Skeletal muscle tissue (tissue), 4 donors: ENCODE data around the gene SMARCB1. TPM values are rescaled to one million over a fixed set of nuclear protein-coding genes. Genes with fewer than 3 reads are reported as not detected.

Source experiments
- H3K27ac ChIP-seq: one replicate; pipeline ENCODE4 v1.7.0; 2013; ENCODE audit warnings: mild to moderate bottlenecking, low read depth, low read length, inconsistent platforms
- H3K27me3 ChIP-seq, 3 donors: one replicate each; pipeline ENCODE4 v1.7.0; 2013; ENCODE audit warnings: low read length in 3 of 3; ENCODE audit not compliant: control insufficient read depth in 3 of 3, insufficient read depth in 3 of 3
- H3K36me3 ChIP-seq, 3 donors: one replicate each; pipeline ENCODE4 v1.7.0; 2013; ENCODE audit warnings: low read length in 3 of 3; ENCODE audit not compliant: control insufficient read depth in 3 of 3, insufficient read depth in 3 of 3
- H3K4me1 ChIP-seq, 3 donors: one replicate each; pipeline ENCODE4 v1.7.0; 2013; ENCODE audit warnings: low read length in 3 of 3, mild to moderate bottlenecking in 3 of 3; ENCODE audit not compliant: control insufficient read depth in 3 of 3, insufficient read depth in 3 of 3
- H3K4me3 ChIP-seq, 3 donors: one replicate each; pipeline ENCODE4 v1.7.0; 2013; ENCODE audit warnings: low read length in 3 of 3
- H3K9ac ChIP-seq, 3 donors: one replicate each; pipeline ENCODE4 v1.7.0; 2013; ENCODE audit warnings: low read length in 3 of 3, mild to moderate bottlenecking in 3 of 3, moderate library complexity in 2 of 3, low read depth in 1 of 3
- H3K9me3 ChIP-seq, 3 donors: one replicate each; pipeline ENCODE4 v1.7.0; 2013; ENCODE audit warnings: low read length in 3 of 3; ENCODE audit not compliant: control insufficient read depth in 3 of 3
- total RNA-seq: library from RNA; depleted of rRNA; stranded (reverse); fragments of >200 nt; gene quantifications from one replicate; pipeline ENCODE4 v1.2.3, GENCODE V29; 2014
- donor health status: Osteomylitis.

The SMARCB1 gene
- total RNA-seq, 1 donor from 2014 or later, result 13.6 TPM

- no peaks in the 10 kb centered on the region for H3K27me3 ChIP-seq
- peaks cover 0 to 3% (median 2%) of the 10 kb centered on the region in 3 donors for H3K4me1 ChIP-seq
- no peak overlapping the region for H3K27ac ChIP-seq
- H3K9me3 ChIP-seq, result no peaks in the 10 kb centered on the region
- peaks cover 55 to 59% (median 57%) of the 10 kb centered on the region in 3 donors for H3K36me3 ChIP-seq
- H3K9ac ChIP-seq, result no peak overlapping the region
- H3K4me3 ChIP-seq, result no peak overlapping the region
Measured at GRCh38 chr22:23796461-23796860, 9.7 kb downstream of the SMARCB1 start.

- H3K9ac ChIP-seq, result no peak overlapping the region
- H3K9me3 ChIP-seq, result no peaks in the 10 kb centered on the region
- H3K4me1 ChIP-seq, result peaks cover 0 to 2% (median 0%) of the 10 kb centered on the region in 3 donors
- no peaks in the 10 kb centered on the region for H3K27me3 ChIP-seq
- peaks cover 58 to 65% (median 58%) of the 10 kb centered on the region in 3 donors for H3K36me3 ChIP-seq
- no peak overlapping the region for H3K4me3 ChIP-seq
- no peak overlapping the region for H3K27ac ChIP-seq
Measured at GRCh38 chr22:23800297-23801237, 13.8 kb downstream of the SMARCB1 start.

- Histone ChIP-seq H3K9ac (no peak overlapping the region), H3K36me3 (peaks cover 62 to 66% (median 65%) of the 10 kb centered on the region in 3 donors), H3K4me1 (peaks cover 0 to 1% (median 0%) of the 10 kb centered on the region in 3 donors), H3K27me3 (no peaks in the 10 kb centered on the region), H3K27ac (no peak overlapping the region), H3K9me3 (no peaks in the 10 kb centered on the region), H3K4me3 (no peak overlapping the region)
Measured at GRCh38 chr22:23801238-23801821, 14.6 kb downstream of the SMARCB1 start.

GRCh38 chr22:23801886-23802377, 15.2 kb downstream of the SMARCB1 start:
- Histone ChIP-seq H3K4me1 (no peaks in the 10 kb centered on the region), H3K4me3 (no peak overlapping the region), H3K27me3 (no peaks in the 10 kb centered on the region), H3K27ac (no peak overlapping the region), H3K36me3 (peaks cover 60 to 64% (median 61%) of the 10 kb centered on the region in 3 donors), H3K9me3 (no peaks in the 10 kb centered on the region), H3K9ac (no peak overlapping the region)

- H3K9ac ChIP-seq, result no peak overlapping the region
- H3K36me3 ChIP-seq, result peaks cover 54 to 61% (median 57%) of the 10 kb centered on the region in 3 donors
- H3K4me3 ChIP-seq, result no peak overlapping the region
- no peaks in the 10 kb centered on the region for H3K9me3 ChIP-seq
- no peak overlapping the region for H3K27ac ChIP-seq
- no peaks in the 10 kb centered on the region for H3K27me3 ChIP-seq
- no peaks in the 10 kb centered on the region for H3K4me1 ChIP-seq
Measured at GRCh38 chr22:23803001-23803819, 16.4 kb downstream of the SMARCB1 start.

GRCh38 chr22:23804781-23805291, 18.1 kb downstream of the SMARCB1 start:
- H3K4me1 ChIP-seq, result no peaks in the 10 kb centered on the region
- H3K9ac ChIP-seq, result peak overlapping the region in 1 of 3 donors; percentile 21
- H3K27ac ChIP-seq, result no peak overlapping the region
- H3K36me3 ChIP-seq, result peaks cover 50 to 55% (median 53%) of the 10 kb centered on the region in 3 donors
- no peaks in the 10 kb centered on the region for H3K9me3 ChIP-seq
- no peak overlapping the region for H3K4me3 ChIP-seq
- H3K27me3 ChIP-seq, result no peaks in the 10 kb centered on the region

GRCh38 chr22:23806837-23807236, 20.1 kb downstream of the SMARCB1 start:
- Histone ChIP-seq H3K9ac (no peak overlapping the region), H3K36me3 (peaks cover 36 to 48% (median 36%) of the 10 kb centered on the region in 3 donors), H3K27me3 (no peaks in the 10 kb centered on the region), H3K4me3 (no peak overlapping the region), H3K9me3 (no peaks in the 10 kb centered on the region), H3K4me1 (no peaks in the 10 kb centered on the region), H3K27ac (no peak overlapping the region)

GRCh38 chr22:23812378-23812777, 25.6 kb downstream of the SMARCB1 start:
- Histone ChIP-seq H3K27ac (no peak overlapping the region), H3K4me1 (peaks cover 0 to 11% (median 4%) of the 10 kb centered on the region in 3 donors), H3K4me3 (no peak overlapping the region), H3K36me3 (peaks cover 17 to 25% (median 22%) of the 10 kb centered on the region in 3 donors), H3K27me3 (no peaks in the 10 kb centered on the region), H3K9ac (no peak overlapping the region), H3K9me3 (no peaks in the 10 kb centered on the region)

GRCh38 chr22:23815541-23816155, 28.9 kb downstream of the SMARCB1 start:
- peaks cover 32 to 46% (median 43%) of the 10 kb centered on the region in 3 donors for H3K36me3 ChIP-seq
- H3K27ac ChIP-seq, result no peak overlapping the region
- no peaks in the 10 kb centered on the region for H3K27me3 ChIP-seq
- peaks cover 0 to 11% (median 4%) of the 10 kb centered on the region in 3 donors for H3K4me1 ChIP-seq
- H3K9me3 ChIP-seq, result no peaks in the 10 kb centered on the region
- no peak overlapping the region for H3K4me3 ChIP-seq
- H3K9ac ChIP-seq, result no peak overlapping the region
